Measurements from ENCODE around the gene ITIH1. TPM values are rescaled to one million over a fixed set of nuclear protein-coding genes. Genes with fewer than 3 reads are reported as not detected.

The ITIH1 gene
- total and polyA plus RNA-seq, 2 experiments from 2014 or later = not detected

DNA sequence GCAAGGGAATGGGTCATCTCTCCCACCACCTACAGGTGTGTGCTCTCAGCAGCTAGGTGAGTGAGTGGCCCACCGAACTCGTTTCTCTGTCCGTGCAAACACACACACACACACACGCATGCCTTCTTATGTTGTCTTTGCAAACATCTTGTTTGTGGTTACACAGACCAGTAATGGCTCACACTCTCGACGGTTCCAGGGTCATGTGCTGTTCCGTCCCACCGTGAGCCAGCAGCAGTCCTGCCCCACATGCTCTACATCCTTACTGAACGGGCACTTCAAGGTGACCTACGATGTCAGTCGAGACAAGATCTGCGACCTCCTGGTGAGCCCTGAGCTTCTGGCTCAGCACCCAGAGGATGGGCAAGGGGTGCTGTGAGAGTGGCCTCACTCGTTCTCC, 4.3 kb downstream of the ITIH1 start:
- peaks cover 2% of the 10 kb centered on the region; the same call in 1 of the 3 replicates for H3K9me3 Mint-ChIP-seq
- no peak for ATAC-seq
- no peak overlapping the region for H3K27ac Mint-ChIP-seq
- TF ChIP-seq, protein P1, sequence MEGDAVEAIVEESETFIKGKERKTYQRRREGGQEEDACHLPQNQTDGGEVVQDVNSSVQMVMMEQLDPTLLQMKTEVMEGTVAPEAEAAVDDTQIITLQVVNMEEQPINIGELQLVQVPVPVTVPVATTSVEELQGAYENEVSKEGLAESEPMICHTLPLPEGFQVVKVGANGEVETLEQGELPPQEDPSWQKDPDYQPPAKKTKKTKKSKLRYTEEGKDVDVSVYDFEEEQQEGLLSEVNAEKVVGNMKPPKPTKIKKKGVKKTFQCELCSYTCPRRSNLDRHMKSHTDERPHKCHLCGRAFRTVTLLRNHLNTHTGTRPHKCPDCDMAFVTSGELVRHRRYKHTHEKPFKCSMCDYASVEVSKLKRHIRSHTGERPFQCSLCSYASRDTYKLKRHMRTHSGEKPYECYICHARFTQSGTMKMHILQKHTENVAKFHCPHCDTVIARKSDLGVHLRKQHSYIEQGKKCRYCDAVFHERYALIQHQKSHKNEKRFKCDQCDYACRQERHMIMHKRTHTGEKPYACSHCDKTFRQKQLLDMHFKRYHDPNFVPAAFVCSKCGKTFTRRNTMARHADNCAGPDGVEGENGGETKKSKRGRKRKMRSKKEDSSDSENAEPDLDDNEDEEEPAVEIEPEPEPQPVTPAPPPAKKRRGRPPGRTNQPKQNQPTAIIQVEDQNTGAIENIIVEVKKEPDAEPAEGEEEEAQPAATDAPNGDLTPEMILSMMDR (conservative IDR thresholded peaks at IDR 0.05; ENCODE audit: low read depth in 2 of 2) = no peak
- TF ChIP-seq POLR2AphosphoS5 (IDR thresholded peaks at IDR 0.05; ENCODE audit: low read depth) (no peak), ZNF331 (CRISPR knock-in tag; IDR thresholded peaks at IDR 0.05; ENCODE audit: low read depth) (no peak)
- peaks cover 6% of the 10 kb centered on the region; the same call in 1 of the 2 replicates for H3K9me2 ChIP-seq (ENCODE audit: insufficient read depth)
- H3F3A ChIP-seq (replicated peaks; ENCODE audit: low read depth) = no peaks in the 10 kb centered on the region
- peaks cover 12% of the 10 kb centered on the region for H3K27me3 Mint-ChIP-seq (ENCODE audit: insufficient read depth, low read depth, poor library complexity)
- DNase-seq (ENCODE audit: low spot score) = no peak
- H3K27me3 ChIP-seq (ENCODE audit: insufficient read depth) = no peaks in the 10 kb centered on the region
- no peak overlapping the region for H3K4me3 Mint-ChIP-seq
- no peaks in the 10 kb centered on the region for H4K20me1 ChIP-seq (replicated peaks; ENCODE audit: insufficient read depth)
- H2AFZ ChIP-seq = no peak overlapping the region
- H3K4me2 ChIP-seq = no peak overlapping the region
- H3K4me3 ChIP-seq = no peak overlapping the region
- H3K4me1 Mint-ChIP-seq = peaks cover 12% of the 10 kb centered on the region
- no peaks in the 10 kb centered on the region for H3K36me3 ChIP-seq (ENCODE audit: insufficient read depth)
- no peaks in the 10 kb centered on the region for H3K79me2 ChIP-seq (replicated peaks; ENCODE audit: insufficient read depth)
- H3K36me3 Mint-ChIP-seq (ENCODE audit: low read depth) = no peaks in the 10 kb centered on the region; the same call in 2 of the 3 replicates
- H3K4me1 ChIP-seq (ENCODE audit: insufficient read depth) = no peaks in the 10 kb centered on the region
- H3K27ac ChIP-seq (ENCODE audit: low read depth) = no peak overlapping the region

DNA sequence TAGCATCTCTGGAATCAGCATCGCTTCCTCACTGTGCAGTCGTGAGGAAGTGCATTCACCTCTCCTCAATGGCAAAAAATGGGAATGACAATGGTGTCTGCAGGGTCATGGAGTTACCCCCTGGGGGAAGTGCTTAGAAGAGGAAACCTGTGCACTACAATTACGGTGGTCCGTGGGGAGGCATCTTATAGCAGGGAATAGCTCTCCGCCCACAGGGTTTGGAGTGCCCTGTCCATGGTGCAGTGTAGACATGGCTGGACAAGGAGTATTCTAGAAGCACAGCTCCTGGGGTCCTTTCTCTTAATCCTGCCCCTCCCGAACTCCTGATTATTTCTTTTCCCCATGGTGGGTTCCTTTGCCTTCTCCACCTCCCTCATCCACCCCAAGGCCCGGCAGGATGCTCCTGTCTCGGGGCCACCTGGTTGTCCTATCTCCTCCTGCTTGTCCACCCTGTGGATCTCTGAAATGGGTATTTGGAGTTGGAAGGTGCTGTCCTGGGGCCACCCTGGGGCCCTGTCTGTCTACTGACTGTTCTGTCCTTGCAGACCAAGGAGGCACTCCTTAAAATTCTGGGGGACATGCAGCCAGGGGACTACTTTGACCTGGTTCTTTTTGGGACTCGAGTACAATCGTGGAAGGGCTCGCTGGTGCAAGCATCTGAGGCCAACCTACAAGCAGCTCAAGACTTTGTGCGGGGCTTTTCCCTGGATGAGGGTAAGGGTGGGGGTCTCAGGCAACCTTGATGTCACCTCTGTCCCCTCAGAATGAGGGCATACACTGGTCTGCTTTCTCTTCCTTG, 5.2 kb downstream of the ITIH1 start:
- Mint-ChIP-seq H3K36me3 (ENCODE audit: low read depth) (no peaks in the 10 kb centered on the region; the same call in 2 of the 3 replicates), H3K27ac (no peak overlapping the region), H3K4me3 (no peak overlapping the region), H3K4me1 (peaks cover 12% of the 10 kb centered on the region), H3K9me3 (peaks cover 2% of the 10 kb centered on the region; the same call in 1 of the 3 replicates), H3K27me3 (ENCODE audit: insufficient read depth, low read depth, poor library complexity) (peaks cover 14% of the 10 kb centered on the region)
- peaks cover 6% of the 10 kb centered on the region; the same call in 1 of the 2 replicates for H3K9me2 ChIP-seq (ENCODE audit: insufficient read depth)
- ATAC-seq = no peak; the same call in none of the 3 replicates
- no peak overlapping the region for H3K4me3 ChIP-seq
- H3K27ac ChIP-seq (ENCODE audit: low read depth) = no peak overlapping the region
- DNase-seq (ENCODE audit: low spot score) = no peak
- H4K20me1 ChIP-seq (replicated peaks; ENCODE audit: insufficient read depth) = no peaks in the 10 kb centered on the region
- no peaks in the 10 kb centered on the region for H3K4me1 ChIP-seq (ENCODE audit: insufficient read depth)
- no peaks in the 10 kb centered on the region for H3K79me2 ChIP-seq (replicated peaks; ENCODE audit: insufficient read depth)
- no peaks in the 10 kb centered on the region for H3K36me3 ChIP-seq (ENCODE audit: insufficient read depth)
- H3F3A ChIP-seq (replicated peaks; ENCODE audit: low read depth) = no peaks in the 10 kb centered on the region
- H2AFZ ChIP-seq = no peak overlapping the region
- no peak overlapping the region for H3K4me2 ChIP-seq
- no peaks in the 10 kb centered on the region for H3K27me3 ChIP-seq (ENCODE audit: insufficient read depth)
- no peak for TF ChIP-seq STAT1 (IDR thresholded peaks at IDR 0.05; ENCODE audit: unreplicated experiment)
- no peak for TF ChIP-seq JUNB (IDR thresholded peaks at IDR 0.05; ENCODE audit: unreplicated experiment)
- TF ChIP-seq, protein P2, sequence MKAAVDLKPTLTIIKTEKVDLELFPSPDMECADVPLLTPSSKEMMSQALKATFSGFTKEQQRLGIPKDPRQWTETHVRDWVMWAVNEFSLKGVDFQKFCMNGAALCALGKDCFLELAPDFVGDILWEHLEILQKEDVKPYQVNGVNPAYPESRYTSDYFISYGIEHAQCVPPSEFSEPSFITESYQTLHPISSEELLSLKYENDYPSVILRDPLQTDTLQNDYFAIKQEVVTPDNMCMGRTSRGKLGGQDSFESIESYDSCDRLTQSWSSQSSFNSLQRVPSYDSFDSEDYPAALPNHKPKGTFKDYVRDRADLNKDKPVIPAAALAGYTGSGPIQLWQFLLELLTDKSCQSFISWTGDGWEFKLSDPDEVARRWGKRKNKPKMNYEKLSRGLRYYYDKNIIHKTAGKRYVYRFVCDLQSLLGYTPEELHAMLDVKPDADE (IDR thresholded peaks at IDR 0.05) = no peak
- no peak for TF ChIP-seq ZNF114 (CRISPR knock-in tag; IDR thresholded peaks at IDR 0.05)
- TF ChIP-seq CREB1 (CRISPR knock-in tag; IDR thresholded peaks at IDR 0.05; ENCODE audit: low read depth) = no peak
- TF ChIP-seq, protein P3, sequence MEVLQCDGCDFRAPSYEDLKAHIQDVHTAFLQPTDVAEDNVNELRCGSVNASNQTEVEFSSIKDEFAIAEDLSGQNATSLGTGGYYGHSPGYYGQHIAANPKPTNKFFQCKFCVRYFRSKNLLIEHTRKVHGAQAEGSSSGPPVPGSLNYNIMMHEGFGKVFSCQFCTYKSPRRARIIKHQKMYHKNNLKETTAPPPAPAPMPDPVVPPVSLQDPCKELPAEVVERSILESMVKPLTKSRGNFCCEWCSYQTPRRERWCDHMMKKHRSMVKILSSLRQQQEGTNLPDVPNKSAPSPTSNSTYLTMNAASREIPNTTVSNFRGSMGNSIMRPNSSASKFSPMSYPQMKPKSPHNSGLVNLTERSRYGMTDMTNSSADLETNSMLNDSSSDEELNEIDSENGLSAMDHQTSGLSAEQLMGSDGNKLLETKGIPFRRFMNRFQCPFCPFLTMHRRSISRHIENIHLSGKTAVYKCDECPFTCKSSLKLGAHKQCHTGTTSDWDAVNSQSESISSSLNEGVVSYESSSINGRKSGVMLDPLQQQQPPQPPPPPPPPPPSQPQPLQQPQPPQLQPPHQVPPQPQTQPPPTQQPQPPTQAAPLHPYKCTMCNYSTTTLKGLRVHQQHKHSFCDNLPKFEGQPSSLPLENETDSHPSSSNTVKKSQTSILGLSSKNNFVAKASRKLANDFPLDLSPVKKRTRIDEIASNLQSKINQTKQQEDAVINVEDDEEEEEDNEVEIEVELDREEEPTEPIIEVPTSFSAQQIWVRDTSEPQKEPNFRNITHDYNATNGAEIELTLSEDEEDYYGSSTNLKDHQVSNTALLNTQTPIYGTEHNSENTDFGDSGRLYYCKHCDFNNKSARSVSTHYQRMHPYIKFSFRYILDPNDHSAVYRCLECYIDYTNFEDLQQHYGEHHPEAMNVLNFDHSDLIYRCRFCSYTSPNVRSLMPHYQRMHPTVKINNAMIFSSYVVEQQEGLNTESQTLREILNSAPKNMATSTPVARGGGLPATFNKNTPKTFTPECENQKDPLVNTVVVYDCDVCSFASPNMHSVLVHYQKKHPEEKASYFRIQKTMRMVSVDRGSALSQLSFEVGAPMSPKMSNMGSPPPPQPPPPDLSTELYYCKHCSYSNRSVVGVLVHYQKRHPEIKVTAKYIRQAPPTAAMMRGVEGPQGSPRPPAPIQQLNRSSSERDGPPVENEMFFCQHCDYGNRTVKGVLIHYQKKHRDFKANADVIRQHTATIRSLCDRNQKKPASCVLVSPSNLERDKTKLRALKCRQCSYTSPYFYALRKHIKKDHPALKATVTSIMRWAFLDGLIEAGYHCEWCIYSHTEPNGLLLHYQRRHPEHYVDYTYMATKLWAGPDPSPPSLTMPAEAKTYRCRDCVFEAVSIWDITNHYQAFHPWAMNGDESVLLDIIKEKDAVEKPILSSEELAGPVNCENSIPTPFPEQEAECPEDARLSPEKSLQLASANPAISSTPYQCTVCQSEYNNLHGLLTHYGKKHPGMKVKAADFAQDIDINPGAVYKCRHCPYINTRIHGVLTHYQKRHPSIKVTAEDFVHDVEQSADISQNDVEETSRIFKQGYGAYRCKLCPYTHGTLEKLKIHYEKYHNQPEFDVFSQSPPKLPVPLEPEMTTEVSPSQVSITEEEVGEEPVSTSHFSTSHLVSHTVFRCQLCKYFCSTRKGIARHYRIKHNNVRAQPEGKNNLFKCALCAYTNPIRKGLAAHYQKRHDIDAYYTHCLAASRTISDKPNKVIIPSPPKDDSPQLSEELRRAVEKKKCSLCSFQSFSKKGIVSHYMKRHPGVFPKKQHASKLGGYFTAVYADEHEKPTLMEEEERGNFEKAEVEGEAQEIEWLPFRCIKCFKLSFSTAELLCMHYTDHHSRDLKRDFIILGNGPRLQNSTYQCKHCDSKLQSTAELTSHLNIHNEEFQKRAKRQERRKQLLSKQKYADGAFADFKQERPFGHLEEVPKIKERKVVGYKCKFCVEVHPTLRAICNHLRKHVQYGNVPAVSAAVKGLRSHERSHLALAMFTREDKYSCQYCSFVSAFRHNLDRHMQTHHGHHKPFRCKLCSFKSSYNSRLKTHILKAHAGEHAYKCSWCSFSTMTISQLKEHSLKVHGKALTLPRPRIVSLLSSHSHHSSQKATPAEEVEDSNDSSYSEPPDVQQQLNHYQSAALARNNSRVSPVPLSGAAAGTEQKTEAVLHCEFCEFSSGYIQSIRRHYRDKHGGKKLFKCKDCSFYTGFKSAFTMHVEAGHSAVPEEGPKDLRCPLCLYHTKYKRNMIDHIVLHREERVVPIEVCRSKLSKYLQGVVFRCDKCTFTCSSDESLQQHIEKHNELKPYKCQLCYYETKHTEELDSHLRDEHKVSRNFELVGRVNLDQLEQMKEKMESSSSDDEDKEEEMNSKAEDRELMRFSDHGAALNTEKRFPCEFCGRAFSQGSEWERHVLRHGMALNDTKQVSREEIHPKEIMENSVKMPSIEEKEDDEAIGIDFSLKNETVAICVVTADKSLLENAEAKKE (CRISPR knock-in tag; IDR thresholded peaks at IDR 0.05) = no peak
- TF ChIP-seq, protein P1 (conservative IDR thresholded peaks at IDR 0.05; ENCODE audit: low read depth in 2 of 2) = no peak
